Measurements from ENCODE around the gene WBP1L. TPM values are rescaled to one million over a fixed set of nuclear protein-coding genes. Genes with fewer than 3 reads are reported as not detected.

The WBP1L gene
- total and polyA plus RNA-seq, 4 donors, result 12.3 to 43.6 (median 27.6) TPM

DNA sequence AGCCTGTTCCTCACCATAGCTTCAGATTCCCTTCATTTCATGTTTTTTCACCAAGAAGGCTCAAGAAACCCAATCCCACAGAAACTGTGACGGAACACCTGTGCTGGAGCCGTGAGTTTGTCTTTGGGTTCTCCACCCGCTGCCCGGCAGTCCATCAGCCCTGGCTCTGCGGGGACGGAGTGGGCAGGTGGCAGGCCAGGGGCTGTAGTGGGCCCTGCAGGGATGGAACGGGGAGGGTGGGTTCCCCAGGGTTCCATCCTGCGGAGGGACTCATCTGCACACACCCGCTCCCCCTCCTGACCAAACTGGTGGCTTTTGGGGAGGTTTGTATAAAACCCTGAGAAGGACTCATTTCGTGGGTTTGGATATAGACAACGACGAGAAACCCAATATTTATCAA is 78.5 kb downstream of the WBP1L start:
- Histone ChIP-seq H3K27me3 (ENCODE audit: control insufficient read depth in 4 of 4, insufficient read depth in 4 of 4, low read length in 3 of 4) (no peaks in the 10 kb centered on the region), H3K9ac (ENCODE audit: low read depth in 1 of 2, low read length in 2 of 2) (no peak overlapping the region), H3K4me1 (ENCODE audit: control insufficient read depth in 4 of 4, insufficient read depth in 4 of 4, low read length in 3 of 4) (no peaks in the 10 kb centered on the region), H3K36me3 (ENCODE audit: control insufficient read depth in 4 of 4, insufficient read depth in 3 of 4, low read depth in 1 of 4, low read length in 3 of 4) (no peaks in the 10 kb centered on the region), H3K9me3 (ENCODE audit: control insufficient read depth in 4 of 4, low read length in 3 of 4) (no peaks in the 10 kb centered on the region), H3K27ac (ENCODE audit: low read depth in 1 of 2, low read length in 2 of 2) (no peak overlapping the region), H3K4me3 (ENCODE audit: low read depth in 1 of 3, low read length in 3 of 3) (no peak overlapping the region)
- TF ChIP-seq RXRA (IDR thresholded peaks at IDR 0.05), result no peak
- TF ChIP-seq YY1 (IDR thresholded peaks at IDR 0.05), result no peak
- no peak for TF ChIP-seq JUND (IDR thresholded peaks at IDR 0.05)
- no peak for TF ChIP-seq RAD21 (IDR thresholded peaks at IDR 0.05)
- no peak for TF ChIP-seq GABPA (IDR thresholded peaks at IDR 0.05 in 1 of 2, conservative IDR thresholded peaks at IDR 0.05 in 1 of 2)
- no peak for TF ChIP-seq FOXA2 (IDR thresholded peaks at IDR 0.05)
- TF ChIP-seq, protein P1, sequence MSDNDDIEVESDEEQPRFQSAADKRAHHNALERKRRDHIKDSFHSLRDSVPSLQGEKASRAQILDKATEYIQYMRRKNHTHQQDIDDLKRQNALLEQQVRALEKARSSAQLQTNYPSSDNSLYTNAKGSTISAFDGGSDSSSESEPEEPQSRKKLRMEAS (IDR thresholded peaks at IDR 0.05), result no peak
- no peak for TF ChIP-seq SP1 (IDR thresholded peaks at IDR 0.05)
- TF ChIP-seq HNF4G (IDR thresholded peaks at IDR 0.05), result no peak
- TF ChIP-seq, protein P2, sequence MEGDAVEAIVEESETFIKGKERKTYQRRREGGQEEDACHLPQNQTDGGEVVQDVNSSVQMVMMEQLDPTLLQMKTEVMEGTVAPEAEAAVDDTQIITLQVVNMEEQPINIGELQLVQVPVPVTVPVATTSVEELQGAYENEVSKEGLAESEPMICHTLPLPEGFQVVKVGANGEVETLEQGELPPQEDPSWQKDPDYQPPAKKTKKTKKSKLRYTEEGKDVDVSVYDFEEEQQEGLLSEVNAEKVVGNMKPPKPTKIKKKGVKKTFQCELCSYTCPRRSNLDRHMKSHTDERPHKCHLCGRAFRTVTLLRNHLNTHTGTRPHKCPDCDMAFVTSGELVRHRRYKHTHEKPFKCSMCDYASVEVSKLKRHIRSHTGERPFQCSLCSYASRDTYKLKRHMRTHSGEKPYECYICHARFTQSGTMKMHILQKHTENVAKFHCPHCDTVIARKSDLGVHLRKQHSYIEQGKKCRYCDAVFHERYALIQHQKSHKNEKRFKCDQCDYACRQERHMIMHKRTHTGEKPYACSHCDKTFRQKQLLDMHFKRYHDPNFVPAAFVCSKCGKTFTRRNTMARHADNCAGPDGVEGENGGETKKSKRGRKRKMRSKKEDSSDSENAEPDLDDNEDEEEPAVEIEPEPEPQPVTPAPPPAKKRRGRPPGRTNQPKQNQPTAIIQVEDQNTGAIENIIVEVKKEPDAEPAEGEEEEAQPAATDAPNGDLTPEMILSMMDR (IDR thresholded peaks at IDR 0.05; ENCODE audit: low read depth, low read length, missing input control), result no peak
- no peak for TF ChIP-seq NR2F2 (IDR thresholded peaks at IDR 0.05)
- TF ChIP-seq FOXA1 (IDR thresholded peaks at IDR 0.05), result no peak
- WGBS, result 93% methylated on average over 12 of the region's 12 CpGs
- no peak for DNase-seq (ENCODE audit: low spot score)

DNA sequence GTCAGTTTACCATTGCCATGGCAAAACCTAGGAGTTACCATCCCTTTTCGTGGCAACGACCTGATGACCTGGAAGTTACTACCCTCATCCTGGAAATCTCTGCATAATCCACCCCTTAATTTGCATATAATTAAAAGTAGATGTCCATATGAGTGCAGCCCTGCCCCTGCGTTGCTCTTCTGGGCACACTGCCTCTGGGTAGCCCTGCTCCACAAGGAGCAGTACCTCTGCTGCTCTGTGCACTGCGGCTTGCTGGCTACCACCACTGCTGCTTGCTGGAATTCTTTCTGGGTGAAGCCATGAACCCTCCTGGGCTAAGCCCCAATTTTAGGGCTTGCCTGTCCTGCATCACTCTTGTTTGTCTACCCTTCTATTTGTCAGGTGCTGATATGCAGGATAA is 80.9 kb downstream of the WBP1L start:
- DNase-seq (ENCODE audit: low spot score), result no peak
- WGBS, result 93% methylated on average over 4 of the region's 4 CpGs
- no peak overlapping the region for H3K9ac ChIP-seq (ENCODE audit: low read depth in 1 of 2, low read length in 2 of 2)
- no peak overlapping the region for H3K27ac ChIP-seq (ENCODE audit: low read depth in 1 of 2, low read length in 2 of 2)
- H3K27me3 ChIP-seq (ENCODE audit: control insufficient read depth in 4 of 4, insufficient read depth in 4 of 4, low read length in 3 of 4), result no peaks in the 10 kb centered on the region
- no peaks in the 10 kb centered on the region for H3K9me3 ChIP-seq (ENCODE audit: control insufficient read depth in 4 of 4, low read length in 3 of 4)
- no peak overlapping the region for H3K4me3 ChIP-seq (ENCODE audit: low read depth in 1 of 3, low read length in 3 of 3)
- no peaks in the 10 kb centered on the region for H3K36me3 ChIP-seq (ENCODE audit: control insufficient read depth in 4 of 4, insufficient read depth in 3 of 4, low read depth in 1 of 4, low read length in 3 of 4)
- no peaks in the 10 kb centered on the region for H3K4me1 ChIP-seq (ENCODE audit: control insufficient read depth in 4 of 4, insufficient read depth in 4 of 4, low read length in 3 of 4)
- TF ChIP-seq SP1 (IDR thresholded peaks at IDR 0.05) (no peak), HNF4A (conservative IDR thresholded peaks at IDR 0.05) (no peak), NR2F2 (IDR thresholded peaks at IDR 0.05) (no peak), YY1 (IDR thresholded peaks at IDR 0.05) (no peak), EGR1 (IDR thresholded peaks at IDR 0.05; ENCODE audit: low read depth in 2 of 2) (no peak), RAD21 (IDR thresholded peaks at IDR 0.05) (no peak), TAF1 (conservative IDR thresholded peaks at IDR 0.05) (no peak), JUND (IDR thresholded peaks at IDR 0.05) (no peak)
- TF ChIP-seq, protein P3, sequence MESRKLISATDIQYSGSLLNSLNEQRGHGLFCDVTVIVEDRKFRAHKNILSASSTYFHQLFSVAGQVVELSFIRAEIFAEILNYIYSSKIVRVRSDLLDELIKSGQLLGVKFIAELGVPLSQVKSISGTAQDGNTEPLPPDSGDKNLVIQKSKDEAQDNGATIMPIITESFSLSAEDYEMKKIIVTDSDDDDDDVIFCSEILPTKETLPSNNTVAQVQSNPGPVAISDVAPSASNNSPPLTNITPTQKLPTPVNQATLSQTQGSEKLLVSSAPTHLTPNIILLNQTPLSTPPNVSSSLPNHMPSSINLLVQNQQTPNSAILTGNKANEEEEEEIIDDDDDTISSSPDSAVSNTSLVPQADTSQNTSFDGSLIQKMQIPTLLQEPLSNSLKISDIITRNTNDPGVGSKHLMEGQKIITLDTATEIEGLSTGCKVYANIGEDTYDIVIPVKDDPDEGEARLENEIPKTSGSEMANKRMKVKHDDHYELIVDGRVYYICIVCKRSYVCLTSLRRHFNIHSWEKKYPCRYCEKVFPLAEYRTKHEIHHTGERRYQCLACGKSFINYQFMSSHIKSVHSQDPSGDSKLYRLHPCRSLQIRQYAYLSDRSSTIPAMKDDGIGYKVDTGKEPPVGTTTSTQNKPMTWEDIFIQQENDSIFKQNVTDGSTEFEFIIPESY (IDR thresholded peaks at IDR 0.05), result no peak
- TF ChIP-seq, protein P2 (IDR thresholded peaks at IDR 0.05; ENCODE audit: low read depth, low read length, missing input control), result no peak
- TF ChIP-seq, protein P4, sequence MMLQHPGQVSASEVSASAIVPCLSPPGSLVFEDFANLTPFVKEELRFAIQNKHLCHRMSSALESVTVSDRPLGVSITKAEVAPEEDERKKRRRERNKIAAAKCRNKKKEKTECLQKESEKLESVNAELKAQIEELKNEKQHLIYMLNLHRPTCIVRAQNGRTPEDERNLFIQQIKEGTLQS (IDR thresholded peaks at IDR 0.05), result no peak
- TF ChIP-seq, protein P1 (IDR thresholded peaks at IDR 0.05), result no peak

All from liver (tissue), 9 donors.